SU-DHL-6 (cell line): ENCODE data around the gene NDFIP1.

Experiments
- H2AFZ ChIP-seq: fragments of 200-600 bp; sonication (generic); 2 replicates; pipeline ENCODE4 v1.6.1; 2014; ENCODE audit warnings: low read depth, mild to moderate bottlenecking, moderate library complexity, mixed read lengths, antibody characterized with exemption, low read length; ENCODE audit not compliant: severe bottlenecking
- H3F3A ChIP-seq: fragments of 200-600 bp; shearing (Covaris generic); 2 replicates; pipeline ENCODE4 v1.6.0; 2016; ENCODE audit warnings: antibody characterized with exemption, mild to moderate bottlenecking; ENCODE audit not compliant: insufficient read depth
- H3K27ac ChIP-seq: fragments of 200-600 bp; sonication (generic); 2 replicates; pipeline ENCODE4 v1.5.1; 2016; ENCODE audit warnings: low read depth, mild to moderate bottlenecking, low read length, moderate library complexity, mixed read lengths
- H3K27me3 ChIP-seq: fragments of 200-600 bp; sonication (generic), shearing (Covaris generic); 2 replicates; pipeline ENCODE4 v1.6.0; 2014; ENCODE audit warnings: mild to moderate bottlenecking, low read length
- H3K36me3 ChIP-seq: fragments of 200-600 bp; sonication (generic); 2 replicates; pipeline ENCODE4 v1.6.1; 2014; ENCODE audit warnings: mild to moderate bottlenecking, low read length, mixed read lengths
- H3K4me2 ChIP-seq: fragments of 300-600, 200-600 bp; shearing (Covaris generic), sonication (generic); 2 replicates; pipeline ENCODE4 v1.6.0; 2014; ENCODE audit warnings: low read length, low read depth, mild to moderate bottlenecking; ENCODE audit not compliant: poor library complexity, severe bottlenecking
- H3K4me3 ChIP-seq: fragments of 200-600 bp; sonication (generic); 2 replicates; pipeline ENCODE4 v1.5.1; 2014; ENCODE audit warnings: antibody characterized with exemption, low read length, mild to moderate bottlenecking, mixed read lengths; ENCODE audit not compliant: insufficient read depth, poor library complexity, severe bottlenecking
- H3K79me2 ChIP-seq: fragments of 200-600 bp; sonication (generic); 2 replicates; pipeline ENCODE4 v1.6.1; 2014; ENCODE audit warnings: mild to moderate bottlenecking, low read length, moderate library complexity; ENCODE audit not compliant: insufficient read depth
- H3K9ac ChIP-seq: fragments of 200-600 bp; sonication (generic); 2 replicates; pipeline ENCODE4 v1.7.0; 2014; ENCODE audit warnings: mild to moderate bottlenecking, low read length
- H3K9me2 ChIP-seq: fragments of 200-600 bp; sonication (generic); replicated peaks from 2 replicates; pipeline ENCODE4 v1.6.1; 2014; ENCODE audit warnings: low read length; ENCODE audit not compliant: insufficient read depth
- H3K9me3 ChIP-seq: fragments of 200-600 bp; sonication (generic); 2 replicates; pipeline ENCODE4 v1.6.1; 2014; ENCODE audit warnings: low read length, mixed read lengths; ENCODE audit not compliant: insufficient read depth
- H4K20me1 ChIP-seq: fragments of 200-600 bp; sonication (generic); 2 replicates; pipeline ENCODE4 v1.6.1; 2014; ENCODE audit warnings: low read depth, mild to moderate bottlenecking, antibody characterized with exemption, low read length, moderate library complexity, mixed read lengths
- CTCF ChIP-seq: fragments of 200-600 bp; sonication (generic); IDR thresholded peaks from one replicate; pipeline ENCODE4 v1.5.1; 2017; ENCODE audit warnings: antibody characterized with exemption, mild to moderate bottlenecking, low read length, moderate library complexity; ENCODE audit not compliant: insufficient read depth, poor library complexity, severe bottlenecking
- EZH2phosphoT487 ChIP-seq: fragments of 200-600 bp; sonication (generic), shearing (Covaris generic); conservative IDR thresholded peaks from 2 replicates; pipeline ENCODE4 v1.6.1; 2018; ENCODE audit warnings: mild to moderate bottlenecking, antibody characterized with exemption, low read length, moderate library complexity, mixed read lengths

NDFIP1 gene

GRCh38 chr5:142070734-142071133, 37.8 kb upstream of the NDFIP1 start:
- no peaks in the 10 kb centered on the region for H3K27me3 ChIP-seq
- no peaks in the 10 kb centered on the region for H3K36me3 ChIP-seq
- H3F3A ChIP-seq: no peaks in the 10 kb centered on the region
- H2AFZ ChIP-seq: no peak overlapping the region
- no peaks in the 10 kb centered on the region for H4K20me1 ChIP-seq
- TF ChIP-seq CTCF (no peak), EZH2phosphoT487 (no peak)
- H3K9me3 ChIP-seq: no peaks in the 10 kb centered on the region
- H3K9me2 ChIP-seq: no peaks in the 10 kb centered on the region
- no peaks in the 10 kb centered on the region for H3K79me2 ChIP-seq
- no peak overlapping the region for H3K27ac ChIP-seq
- H3K4me2 ChIP-seq: no peak overlapping the region
- no peak overlapping the region for H3K4me3 ChIP-seq
- H3K9ac ChIP-seq: no peak overlapping the region

- H3K27ac ChIP-seq: no peak overlapping the region
- no peak overlapping the region for H3K9ac ChIP-seq
- H3K9me2 ChIP-seq: no peaks in the 10 kb centered on the region
- no peaks in the 10 kb centered on the region for H3K36me3 ChIP-seq
- no peak overlapping the region for H2AFZ ChIP-seq
- H3K79me2 ChIP-seq: no peaks in the 10 kb centered on the region
- H4K20me1 ChIP-seq: no peaks in the 10 kb centered on the region
- H3F3A ChIP-seq: no peaks in the 10 kb centered on the region
- H3K4me2 ChIP-seq: no peak overlapping the region
- H3K4me3 ChIP-seq: no peak overlapping the region
- no peaks in the 10 kb centered on the region for H3K9me3 ChIP-seq
- no peaks in the 10 kb centered on the region for H3K27me3 ChIP-seq
- TF ChIP-seq EZH2phosphoT487 (no peak), CTCF (no peak)
Measured at GRCh38 chr5:142072488-142072887, 36.1 kb upstream of the NDFIP1 start.

- no peak overlapping the region for H3K4me2 ChIP-seq
- H3K9ac ChIP-seq: no peak overlapping the region
- H3K79me2 ChIP-seq: no peaks in the 10 kb centered on the region
Measured at GRCh38 chr5:142073362-142073988, 35.1 kb upstream of the NDFIP1 start.

More at GRCh38 chr5:142073362-142073988, 35.1 kb upstream of the NDFIP1 start:
- TF ChIP-seq EZH2phosphoT487 (no peak), CTCF (no peak)
- H3K9me2 ChIP-seq: no peaks in the 10 kb centered on the region
- no peaks in the 10 kb centered on the region for H3F3A ChIP-seq
- H2AFZ ChIP-seq: no peak overlapping the region
- no peak overlapping the region for H3K4me3 ChIP-seq
- no peaks in the 10 kb centered on the region for H3K9me3 ChIP-seq
- H3K27me3 ChIP-seq: no peaks in the 10 kb centered on the region
- H4K20me1 ChIP-seq: no peaks in the 10 kb centered on the region
- no peaks in the 10 kb centered on the region for H3K36me3 ChIP-seq
- H3K27ac ChIP-seq: no peak overlapping the region
